Calu3 (cell line): Measurements from ENCODE around the gene MKNK1. TPM values are rescaled to one million over a fixed set of nuclear protein-coding genes. Genes with fewer than 3 reads are reported as not detected.
A peak's percentile ranks its signal among the peaks of the same experiment; 100 is the strongest.

ENCODE experiments used
- BruUV-seq: library from RNA; stranded (reverse); fragments of 400-500 nt; replicated peaks from 2 replicates; lab custom pipeline; 2021; lab: Mats Ljungman, UMichigan
- CTCF ChIA-PET: fragments of 300-600 bp; sonication (Branson Sonifier 250); formaldehyde crosslinking; loops from one replicate; lab custom pipeline; 2022; ENCODE audit warnings: antibody characterized with exemption; lab: Charles Lee
- DNase-seq: peaks from one replicate; pipeline ENCODE4 v3.0.0; 2022
- H3K27ac Mint-ChIP-seq: one replicate; pipeline ENCODE4 v1.8.0; 2022; ENCODE audit warnings: mixed read lengths; ENCODE audit not compliant: unreplicated experiment
- H3K27me3 Mint-ChIP-seq: one replicate; pipeline ENCODE4 v1.8.0; 2022; ENCODE audit warnings: mixed read lengths; ENCODE audit not compliant: unreplicated experiment
- H3K36me3 Mint-ChIP-seq: one replicate; pipeline ENCODE4 v1.8.0; 2022; ENCODE audit warnings: mild to moderate bottlenecking, moderate library complexity, mixed read lengths; ENCODE audit not compliant: insufficient read depth, unreplicated experiment
- H3K4me1 Mint-ChIP-seq: one replicate; pipeline ENCODE4 v1.8.0; 2022; ENCODE audit warnings: mild to moderate bottlenecking, low read depth, mixed read lengths; ENCODE audit not compliant: unreplicated experiment
- H3K4me3 Mint-ChIP-seq: one replicate; pipeline ENCODE4 v1.8.0; 2022; ENCODE audit warnings: mild to moderate bottlenecking, low read depth, moderate library complexity, mixed read lengths; ENCODE audit not compliant: unreplicated experiment
- H3K9me3 Mint-ChIP-seq: one replicate; pipeline ENCODE4 v1.8.0; 2022; ENCODE audit warnings: low read depth, mixed read lengths; ENCODE audit not compliant: unreplicated experiment
- intact Hi-C: fragments of 100-400 bp; cut with micrococcal nuclease; formaldehyde crosslinking; loops from one replicate; pipeline ENCODE4 v1.10.0; 2022; ENCODE audit not compliant: unreplicated experiment
- total RNA-seq: library from RNA; stranded (reverse); gene quantifications from 2 replicates; pipeline ENCODE4 v1.2.3, GENCODE V29; 2022
- TF ChIP-seq, protein P1 (sequence below): fragments of 200-600 bp; IDR thresholded peaks from one replicate; pipeline ENCODE4 v1.8.0; 2022; ENCODE audit warnings: antibody characterized with exemption; ENCODE audit not compliant: unreplicated experiment

MKNK1 gene
- total RNA-seq, 1 experiment from 2014 or later: 29.6 TPM

DNA sequence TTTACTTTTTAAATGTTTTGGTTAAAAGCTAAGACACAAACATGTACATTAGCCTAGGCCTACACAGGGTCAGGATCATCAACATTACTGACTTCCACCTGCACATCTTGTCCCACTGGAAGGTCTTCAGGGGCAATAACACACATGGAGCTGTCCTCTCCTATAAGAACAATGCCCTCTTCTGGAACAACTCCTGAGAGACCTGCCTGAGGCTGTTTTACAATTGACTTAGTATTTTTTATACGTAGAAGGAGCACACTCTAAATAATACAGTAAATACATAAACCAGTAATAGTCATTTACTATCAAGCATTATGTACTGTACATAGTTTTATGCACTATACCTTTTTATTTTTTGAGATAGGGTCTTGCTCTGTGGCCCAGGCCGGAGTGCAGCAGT is 26.7 kb upstream of the MKNK1 start:
- CTCF ChIA-PET: no interaction called here
- no peaks in the 10 kb centered on the region for H3K27me3 Mint-ChIP-seq
- TF ChIP-seq, protein P1, sequence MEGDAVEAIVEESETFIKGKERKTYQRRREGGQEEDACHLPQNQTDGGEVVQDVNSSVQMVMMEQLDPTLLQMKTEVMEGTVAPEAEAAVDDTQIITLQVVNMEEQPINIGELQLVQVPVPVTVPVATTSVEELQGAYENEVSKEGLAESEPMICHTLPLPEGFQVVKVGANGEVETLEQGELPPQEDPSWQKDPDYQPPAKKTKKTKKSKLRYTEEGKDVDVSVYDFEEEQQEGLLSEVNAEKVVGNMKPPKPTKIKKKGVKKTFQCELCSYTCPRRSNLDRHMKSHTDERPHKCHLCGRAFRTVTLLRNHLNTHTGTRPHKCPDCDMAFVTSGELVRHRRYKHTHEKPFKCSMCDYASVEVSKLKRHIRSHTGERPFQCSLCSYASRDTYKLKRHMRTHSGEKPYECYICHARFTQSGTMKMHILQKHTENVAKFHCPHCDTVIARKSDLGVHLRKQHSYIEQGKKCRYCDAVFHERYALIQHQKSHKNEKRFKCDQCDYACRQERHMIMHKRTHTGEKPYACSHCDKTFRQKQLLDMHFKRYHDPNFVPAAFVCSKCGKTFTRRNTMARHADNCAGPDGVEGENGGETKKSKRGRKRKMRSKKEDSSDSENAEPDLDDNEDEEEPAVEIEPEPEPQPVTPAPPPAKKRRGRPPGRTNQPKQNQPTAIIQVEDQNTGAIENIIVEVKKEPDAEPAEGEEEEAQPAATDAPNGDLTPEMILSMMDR: no peak
- intact Hi-C loops: no loop called here
- H3K4me1 Mint-ChIP-seq: no peaks in the 10 kb centered on the region
- H3K9me3 Mint-ChIP-seq: no peaks in the 10 kb centered on the region
- H3K4me3 Mint-ChIP-seq: no peak overlapping the region
- H3K27ac Mint-ChIP-seq: no peak overlapping the region
- no TSS peak for BruUV-seq
- H3K36me3 Mint-ChIP-seq: peaks cover 4% of the 10 kb centered on the region
- no peak for DNase-seq

DNA sequence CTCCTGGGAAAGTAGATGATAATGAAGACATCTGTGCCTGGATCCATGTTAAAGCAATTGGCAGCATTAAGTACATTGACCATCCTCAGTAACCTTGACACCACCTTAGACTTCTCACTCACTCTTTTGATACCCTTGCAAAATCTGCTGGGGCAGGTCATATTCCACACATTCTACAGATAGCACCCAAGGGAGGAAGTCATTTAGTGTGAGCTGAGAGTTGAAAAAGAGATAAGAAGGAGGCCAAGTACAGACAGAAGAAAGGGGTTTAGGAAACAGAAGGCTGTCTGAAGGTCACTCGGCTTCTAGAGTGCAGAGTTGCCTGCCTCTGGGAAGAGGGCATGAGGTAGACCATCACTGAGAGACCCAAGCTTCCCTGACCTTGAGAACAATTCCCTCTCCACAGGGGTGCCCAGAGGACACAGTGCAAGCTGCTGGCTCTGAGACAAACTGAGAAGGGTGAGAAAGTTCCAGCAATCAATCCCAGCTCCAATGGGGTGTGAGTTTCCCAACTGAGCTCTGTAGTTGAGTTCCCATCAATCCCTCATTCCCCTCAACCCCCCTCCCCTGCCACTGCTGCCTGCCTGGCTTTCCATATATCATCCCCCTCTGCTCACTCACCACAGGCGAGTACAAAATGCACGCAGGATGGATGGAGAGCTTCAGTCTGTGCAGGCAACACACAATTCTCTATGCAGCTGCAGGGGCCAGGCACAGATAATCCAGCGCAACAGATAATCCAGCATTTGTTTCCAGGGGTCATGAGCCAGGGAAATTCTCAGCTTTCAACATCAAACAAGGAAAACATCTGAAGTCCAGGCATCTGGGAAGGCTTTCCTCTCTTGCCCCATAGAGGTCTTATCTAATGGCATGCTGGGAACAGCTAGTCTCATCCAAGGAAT is 19.9 kb upstream of the MKNK1 start:
- no peak for DNase-seq
- Mint-ChIP-seq H3K27me3 (peaks cover under 1% of the 10 kb centered on the region), H3K9me3 (no peaks in the 10 kb centered on the region), H3K27ac (no peak overlapping the region), H3K4me3 (no peak overlapping the region), H3K36me3 (no peaks in the 10 kb centered on the region), H3K4me1 (no peaks in the 10 kb centered on the region)
- intact Hi-C loops: loop anchor here (2.0 kb wide), 1 partner anchor 101 kb away; no protein-coding TSS in a partner anchor
- TF ChIP-seq, protein P1: no peak
- CTCF ChIA-PET: no interaction called here
- no TSS peak for BruUV-seq

GRCh38 chr1:46622344-46622743 is 18.3 kb upstream of the MKNK1 start:
- no peaks in the 10 kb centered on the region for H3K36me3 Mint-ChIP-seq
- no peaks in the 10 kb centered on the region for H3K9me3 Mint-ChIP-seq
- H3K4me1 Mint-ChIP-seq: no peaks in the 10 kb centered on the region
- DNase-seq: peak; percentile 63
- TF ChIP-seq, protein P1: no peak
- intact Hi-C loops: loop anchor here (2.0 kb wide), 1 partner anchor 102 kb away; no protein-coding TSS in a partner anchor
- peaks cover 12% of the 10 kb centered on the region for H3K27me3 Mint-ChIP-seq
- no peak overlapping the region for H3K27ac Mint-ChIP-seq
- BruUV-seq: no TSS peak
- no peak overlapping the region for H3K4me3 Mint-ChIP-seq
- CTCF ChIA-PET: interaction anchor here (1.3 kb wide), 1 partner anchor 12 kb away, joined by 4 read pairs; no protein-coding TSS in a partner anchor

- intact Hi-C loops: loop anchor here (2.0 kb wide), 1 partner anchor 103 kb away; no protein-coding TSS in a partner anchor
- BruUV-seq: no TSS peak
- CTCF ChIA-PET: interaction anchor here (1.3 kb wide), 1 partner anchor 12 kb away, joined by 4 read pairs; no protein-coding TSS in a partner anchor
Observed at GRCh38 chr1:46621930-46622329, 17.9 kb upstream of the MKNK1 start.

More at GRCh38 chr1:46621930-46622329, 17.9 kb upstream of the MKNK1 start:
- Mint-ChIP-seq H3K27me3 (peaks cover 12% of the 10 kb centered on the region), H3K4me3 (no peak overlapping the region), H3K27ac (no peak overlapping the region), H3K36me3 (peaks cover 3% of the 10 kb centered on the region), H3K9me3 (no peaks in the 10 kb centered on the region), H3K4me1 (no peaks in the 10 kb centered on the region)
- TF ChIP-seq, protein P1: no peak
- no peak for DNase-seq
